GM23248 (cell line): ENCODE data around the gene NISCH. TPM values are rescaled to one million over a fixed set of nuclear protein-coding genes. Genes with fewer than 3 reads are reported as not detected.

Experiments
- DNase-seq: peaks from one replicate; pipeline ENCODE4 v3.0.0-alpha.2; 2015
- H2AFZ ChIP-seq: fragments of 200-600 bp; sonication (generic); 2 replicates; pipeline ENCODE4 v1.6.1; 2016; ENCODE audit warnings: antibody characterized with exemption
- H3F3A ChIP-seq: fragments of 200-600 bp; sonication (generic); 2 replicates; pipeline ENCODE4 v1.6.1; 2016; ENCODE audit warnings: mild to moderate bottlenecking, antibody characterized with exemption, mixed run types; ENCODE audit not compliant: insufficient read depth
- H3K27ac ChIP-seq: fragments of 200-600 bp; sonication (generic); 2 replicates; pipeline ENCODE4 v1.5.1; 2016; ENCODE audit warnings: mild to moderate bottlenecking
- H3K27me3 ChIP-seq: fragments of 200-600 bp; sonication (generic); replicated peaks from 2 replicates; pipeline ENCODE4 v1.6.1; 2016; ENCODE audit warnings: mild to moderate bottlenecking; ENCODE audit not compliant: insufficient read depth
- H3K36me3 ChIP-seq: fragments of 200-600 bp; sonication (generic); 2 replicates; pipeline ENCODE4 v1.6.1; 2016; ENCODE audit warnings: low read depth, mild to moderate bottlenecking
- H3K4me1 ChIP-seq: fragments of 200-600 bp; sonication (generic); 2 replicates; pipeline ENCODE4 v1.6.1; 2016; ENCODE audit warnings: mild to moderate bottlenecking; ENCODE audit not compliant: insufficient read depth
- H3K4me2 ChIP-seq: fragments of 200-600 bp; sonication (generic); one replicate; pipeline ENCODE4 v1.6.1; 2016; ENCODE audit warnings: mild to moderate bottlenecking; ENCODE audit not compliant: unreplicated experiment
- H3K4me3 ChIP-seq: fragments of 200-600 bp; sonication (generic); 2 replicates; pipeline ENCODE4 v1.5.1; 2016; ENCODE audit warnings: mild to moderate bottlenecking
- H3K79me2 ChIP-seq: fragments of 200-600 bp; sonication (generic); 2 replicates; pipeline ENCODE4 v1.6.1; 2016; ENCODE audit warnings: mild to moderate bottlenecking; ENCODE audit not compliant: insufficient read depth
- H3K9ac ChIP-seq: fragments of 200-600 bp; sonication (generic); 2 replicates; pipeline ENCODE4 v1.6.1; 2016; ENCODE audit warnings: mild to moderate bottlenecking
- H3K9me2 ChIP-seq: fragments of 200-600 bp; sonication (generic); 2 replicates; pipeline ENCODE4 v1.6.1; 2016; ENCODE audit warnings: mixed run types, mild to moderate bottlenecking, moderate library complexity; ENCODE audit not compliant: insufficient read depth
- H3K9me3 ChIP-seq: fragments of 200-600 bp; sonication (generic); one replicate; pipeline ENCODE4 v1.6.1; 2017; ENCODE audit warnings: low read depth
- H4K20me1 ChIP-seq: fragments of 200-600 bp; sonication (generic); 2 replicates; pipeline ENCODE4 v1.6.0; 2016; ENCODE audit not compliant: insufficient read depth
- EZH2 ChIP-seq: fragments of 200-600 bp; sonication (generic); IDR thresholded peaks from 2 replicates; pipeline ENCODE4 v1.6.1; 2018; ENCODE audit warnings: antibody characterized with exemption, mild to moderate bottlenecking; ENCODE audit not compliant: insufficient read depth, poor library complexity, severe bottlenecking
- EZH2phosphoT487 ChIP-seq: fragments of 200-600 bp; sonication (generic); IDR thresholded peaks from 2 replicates; pipeline ENCODE4 v1.6.1; 2018; ENCODE audit warnings: antibody characterized with exemption, moderate library complexity, mild to moderate bottlenecking, low read depth; ENCODE audit not compliant: insufficient read depth
- WGBS, 2 experiments: methylation state at CpG; one replicate each; pipeline ENCODE4 v1.1.6; 2015 to 2017; ENCODE audit warnings: low lambda C conversion rate in 2 of 2, low coverage in 1 of 2; ENCODE audit errors: missing lambda C conversion rate in 2 of 2; 5-methylcytosine and 5-hydroxymethylcytosine counted together
- in situ Hi-C: fragments of 300-500 bp; cut with MboI; formaldehyde crosslinking; loops from 2 replicates; pipeline ENCODE4 v1.15.0; 2020
- polyA plus RNA-seq: library from polyadenylated mRNA; unstranded; fragments of >200 nt; fragmentation: Nextera tagmentation; extraction: Ambion mirVana; gene quantifications from 2 replicates; pipeline ENCODE4 v1.2.1, GENCODE V29; 2016
- total RNA-seq: library from RNA; depleted of rRNA; stranded (reverse); fragments of >200 nt; shearing (Covaris generic); gene quantifications from 2 replicates; pipeline ENCODE4 v1.2.3, GENCODE V29; 2014

Gene NISCH
- total and polyA plus RNA-seq, 2 experiments from 2014 or later: 32.8 to 53.7 TPM

GRCh38 chr3:52437326-52438103 is 17.9 kb upstream of the NISCH start:
- WGBS, 2 experiments: 91 to 96% methylated on average over 12 to 15 of the region's 15 CpGs
- in situ Hi-C loops: no loop called here
- Histone ChIP-seq H2AFZ (no peak overlapping the region), H3K36me3 (no peaks in the 10 kb centered on the region), H3K4me3 (no peak overlapping the region), H4K20me1 (no peaks in the 10 kb centered on the region), H3K9me2 (no peaks in the 10 kb centered on the region), H3K4me2 (no peak overlapping the region), H3K9ac (no peak overlapping the region), H3K27me3 (no peaks in the 10 kb centered on the region), H3K4me1 (peaks cover 8% of the 10 kb centered on the region; the same call in 1 of the 2 replicates), H3F3A (no peaks in the 10 kb centered on the region), H3K79me2 (no peaks in the 10 kb centered on the region), H3K27ac (no peak overlapping the region), H3K9me3 (no peaks in the 10 kb centered on the region)
- DNase-seq: no peak
- TF ChIP-seq EZH2phosphoT487: no peak
- no peak for TF ChIP-seq EZH2

DNA sequence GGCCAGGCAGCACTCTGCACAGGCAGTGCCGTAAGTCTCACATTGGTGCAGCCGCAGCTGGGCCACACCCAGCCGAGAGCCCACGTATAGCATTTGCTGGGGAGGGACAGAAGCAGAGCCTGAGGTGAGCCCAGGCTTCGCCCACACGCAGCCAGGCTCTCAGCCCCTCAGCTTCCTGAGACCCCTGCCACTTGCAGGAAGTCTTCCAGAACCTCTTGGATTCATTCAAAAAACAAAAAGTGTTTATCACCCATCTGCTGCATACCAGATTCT is 17.4 kb upstream of the NISCH start:
- Histone ChIP-seq H2AFZ (no peak overlapping the region), H3K4me3 (no peak overlapping the region), H3K36me3 (no peaks in the 10 kb centered on the region), H3F3A (no peaks in the 10 kb centered on the region), H3K4me1 (peaks cover 8% of the 10 kb centered on the region; the same call in 1 of the 2 replicates), H3K4me2 (no peak overlapping the region), H3K9ac (no peak overlapping the region), H3K79me2 (no peaks in the 10 kb centered on the region), H3K9me3 (no peaks in the 10 kb centered on the region), H4K20me1 (no peaks in the 10 kb centered on the region), H3K9me2 (no peaks in the 10 kb centered on the region), H3K27me3 (no peaks in the 10 kb centered on the region), H3K27ac (no peak overlapping the region)
- in situ Hi-C loops: no loop called here
- no peak for TF ChIP-seq EZH2
- no peak for TF ChIP-seq EZH2phosphoT487
- no peak for DNase-seq
- WGBS, 2 experiments: 80 to 88% methylated on average over 6 of the region's 6 CpGs

GRCh38 chr3:52438579-52439425 is 16.6 kb upstream of the NISCH start:
- Histone ChIP-seq H3K79me2 (no peaks in the 10 kb centered on the region), H3K27ac (no peak overlapping the region), H4K20me1 (no peaks in the 10 kb centered on the region), H3K9me3 (no peaks in the 10 kb centered on the region), H3K36me3 (no peaks in the 10 kb centered on the region), H3K27me3 (no peaks in the 10 kb centered on the region), H3K9me2 (no peaks in the 10 kb centered on the region), H3K4me2 (no peak overlapping the region), H2AFZ (no peak overlapping the region), H3K4me3 (no peak overlapping the region), H3K4me1 (peaks cover 8% of the 10 kb centered on the region; the same call in 1 of the 2 replicates), H3F3A (no peaks in the 10 kb centered on the region), H3K9ac (no peak overlapping the region)
- in situ Hi-C loops: no loop called here
- TF ChIP-seq EZH2 (no peak), EZH2phosphoT487 (no peak)
- DNase-seq: no peak
- WGBS, 2 experiments: 70 to 73% methylated on average over 9 of the region's 9 CpGs

GRCh38 chr3:52439426-52440248 is 15.8 kb upstream of the NISCH start:
- Histone ChIP-seq H3K9me2 (no peaks in the 10 kb centered on the region), H3K27me3 (no peaks in the 10 kb centered on the region), H3K4me1 (peaks cover 8% of the 10 kb centered on the region; the same call in 1 of the 2 replicates), H3F3A (no peaks in the 10 kb centered on the region), H3K9me3 (no peaks in the 10 kb centered on the region), H2AFZ (no peak overlapping the region), H4K20me1 (no peaks in the 10 kb centered on the region), H3K9ac (no peak overlapping the region), H3K4me3 (no peak overlapping the region), H3K79me2 (no peaks in the 10 kb centered on the region), H3K36me3 (no peaks in the 10 kb centered on the region), H3K27ac (no peak overlapping the region), H3K4me2 (no peak overlapping the region)
- in situ Hi-C loops: no loop called here
- no peak for DNase-seq
- TF ChIP-seq EZH2 (no peak), EZH2phosphoT487 (no peak)
- 85 to 87% methylated on average over 16 of the region's 16 CpGs for WGBS, 2 experiments
